HG03342 (cell line): ENCODE data around the gene HOATZ.

ENCODE experiments used
- ATAC-seq: cut with Tn5 transposase; IDR thresholded peaks from one replicate; pipeline ENCODE4 v1.9.1; 2021; ENCODE audit warnings: mild to moderate bottlenecking, moderate library complexity; ENCODE audit not compliant: unreplicated experiment

The HOATZ gene

DNA sequence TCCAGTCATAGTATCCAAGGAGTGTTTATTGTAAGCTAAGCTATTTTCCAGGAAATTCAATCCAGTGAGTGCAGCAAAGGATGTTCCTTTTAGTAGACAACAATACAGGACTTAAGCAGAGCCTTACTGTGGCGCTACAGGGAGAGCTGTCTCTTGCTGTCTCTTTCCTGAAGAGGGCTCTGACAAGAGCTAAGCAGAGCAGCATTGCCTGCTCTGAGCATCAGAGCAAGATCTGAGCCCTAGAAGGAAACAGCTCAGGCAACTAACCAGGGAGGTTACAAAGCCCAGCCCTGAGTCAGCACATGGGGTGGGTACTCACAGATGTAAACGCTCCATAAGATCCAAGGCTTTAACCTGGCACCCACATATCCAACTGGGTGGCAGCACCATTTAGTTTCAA lies 33.9 kb downstream of the HOATZ start:
- no peak for ATAC-seq

DNA sequence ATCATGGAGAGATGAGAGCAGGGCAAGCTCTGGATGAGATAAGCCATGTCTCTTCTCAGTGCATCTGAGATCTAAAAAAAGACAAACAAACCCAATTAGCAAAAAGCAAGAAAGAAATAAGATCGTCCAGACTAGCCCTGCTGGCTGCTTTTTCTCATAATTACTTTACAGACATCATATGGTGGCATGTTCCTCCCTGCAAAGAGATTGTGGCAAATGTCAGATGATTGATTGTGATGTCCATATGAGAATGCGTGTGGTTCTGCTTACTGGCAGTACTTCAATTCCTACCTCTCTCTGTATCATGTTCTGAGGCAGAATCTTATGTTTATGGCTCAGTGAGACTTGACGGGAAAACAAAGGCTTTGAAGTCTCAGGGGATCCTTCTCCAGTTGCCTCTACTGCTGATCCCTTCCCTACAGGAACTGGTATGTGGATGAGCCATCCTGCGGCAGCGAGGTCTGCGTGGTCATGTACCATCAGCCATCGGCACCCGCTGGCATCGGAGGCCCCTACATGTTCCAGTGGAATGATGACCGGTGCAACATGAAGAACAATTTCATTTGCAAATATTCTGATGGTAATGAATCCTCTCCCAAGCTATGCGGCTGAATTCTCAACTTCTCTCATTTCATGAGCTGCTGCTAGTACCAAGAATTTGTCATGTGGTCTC lies 34.8 kb downstream of the HOATZ start:
- no peak for ATAC-seq

GRCh38 chr11:111549869-111550203 lies 35.3 kb downstream of the HOATZ start:
- no peak for ATAC-seq

DNA sequence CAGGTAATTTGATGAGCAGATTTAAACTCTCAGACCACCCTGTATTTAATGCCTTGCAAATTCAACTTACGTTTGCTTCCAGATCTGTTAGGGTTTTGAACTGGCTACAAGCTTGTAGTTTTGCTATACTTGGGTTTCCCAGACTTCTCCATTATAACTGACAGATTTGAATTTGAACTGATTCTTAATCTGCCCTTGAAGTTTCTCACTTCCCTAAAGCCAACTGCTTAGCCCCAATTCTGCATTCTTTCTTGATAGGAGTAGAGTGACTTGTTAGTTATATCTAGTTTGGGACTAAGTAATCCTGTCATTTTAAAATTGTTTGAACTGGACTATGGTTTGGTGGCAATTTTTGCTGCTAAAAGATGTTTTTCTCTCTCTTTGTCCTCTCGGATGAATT lies 35.7 kb downstream of the HOATZ start:
- no peak for ATAC-seq

- ATAC-seq, result no peak
These were observed 40.0 kb downstream of the HOATZ start for GRCh38 chr11:111554532-111554931.

GRCh38 chr11:111555255-111555654 lies 40.7 kb downstream of the HOATZ start:
- ATAC-seq, result no peak

GRCh38 chr11:111557425-111558111 lies 43.0 kb downstream of the HOATZ start:
- ATAC-seq, result no peak

DNA sequence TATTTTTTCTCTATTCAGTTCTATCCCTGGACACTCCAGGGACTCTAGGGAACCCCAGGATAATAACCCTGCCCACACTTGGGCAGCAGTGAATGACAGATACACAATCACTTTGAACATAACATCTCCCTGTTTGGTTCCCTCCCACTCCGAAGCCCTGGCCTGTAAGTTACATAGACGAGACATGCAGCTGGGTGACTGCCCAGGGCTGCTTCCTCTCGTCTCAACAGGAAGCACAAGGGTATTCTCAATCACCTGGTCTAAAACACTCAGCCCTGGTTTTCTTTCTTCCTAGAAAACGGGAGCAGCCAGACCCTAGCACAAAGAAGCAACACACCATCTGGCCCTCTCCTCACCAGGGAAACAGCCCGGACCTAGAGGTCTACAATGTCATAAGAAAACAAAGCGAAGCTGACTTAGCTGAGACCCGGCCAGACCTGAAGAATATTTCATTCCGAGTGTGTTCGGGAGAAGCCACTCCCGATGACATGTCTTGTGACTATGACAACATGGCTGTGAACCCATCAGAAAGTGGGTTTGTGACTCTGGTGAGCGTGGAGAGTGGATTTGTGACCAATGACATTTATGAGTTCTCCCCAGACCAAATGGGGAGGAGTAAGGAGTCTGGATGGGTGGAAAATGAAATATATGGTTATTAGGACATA lies 45.4 kb downstream of the HOATZ start:
- no peak for ATAC-seq

DNA sequence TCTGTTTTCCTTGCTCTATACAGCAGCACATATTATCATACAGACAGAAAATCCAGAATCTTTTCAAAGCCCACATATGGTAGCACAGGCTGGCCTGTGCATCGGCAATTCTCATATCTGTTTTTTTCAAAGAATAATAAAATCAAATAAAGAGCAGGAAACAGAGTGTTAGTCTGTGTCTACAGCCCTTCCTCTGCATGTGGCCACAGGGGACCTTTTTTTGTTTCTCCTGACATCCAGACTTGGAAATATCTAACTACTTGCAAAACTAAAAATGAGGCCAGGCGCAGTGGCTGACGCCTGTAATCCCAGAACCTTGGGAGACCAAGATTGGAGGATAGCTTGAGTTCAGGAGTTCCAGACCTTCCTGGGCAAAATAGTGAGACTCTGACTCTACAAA lies 46.2 kb downstream of the HOATZ start:
- ATAC-seq, result no peak

- no peak for ATAC-seq
These were observed 46.7 kb downstream of the HOATZ start for GRCh38 chr11:111561306-111561705.

DNA sequence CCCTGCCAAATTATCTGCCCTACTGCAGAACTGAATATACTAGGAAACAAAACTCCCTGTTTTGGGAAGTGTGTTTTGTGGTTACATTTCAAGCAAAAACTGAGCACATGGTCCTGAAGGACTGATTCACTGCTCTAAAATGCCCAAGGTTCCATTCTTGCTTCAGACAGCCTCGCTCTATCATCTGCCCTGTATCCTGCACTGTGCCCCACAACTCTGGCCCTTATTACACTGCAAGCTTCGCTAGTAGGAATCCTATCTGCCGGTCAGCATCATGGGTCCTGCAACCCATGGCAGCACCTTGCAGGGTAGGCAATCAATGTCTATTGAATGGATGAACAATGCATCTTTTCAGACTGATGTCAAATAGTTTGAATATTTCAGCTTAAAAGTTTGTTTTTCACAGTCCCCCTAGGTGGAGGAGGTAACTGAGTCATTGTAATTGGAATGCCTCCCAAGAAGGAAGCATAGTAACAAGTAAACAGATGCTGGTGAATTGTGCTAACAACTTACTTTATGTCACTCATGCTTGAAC lies 47.3 kb downstream of the HOATZ start:
- no peak for ATAC-seq

DNA sequence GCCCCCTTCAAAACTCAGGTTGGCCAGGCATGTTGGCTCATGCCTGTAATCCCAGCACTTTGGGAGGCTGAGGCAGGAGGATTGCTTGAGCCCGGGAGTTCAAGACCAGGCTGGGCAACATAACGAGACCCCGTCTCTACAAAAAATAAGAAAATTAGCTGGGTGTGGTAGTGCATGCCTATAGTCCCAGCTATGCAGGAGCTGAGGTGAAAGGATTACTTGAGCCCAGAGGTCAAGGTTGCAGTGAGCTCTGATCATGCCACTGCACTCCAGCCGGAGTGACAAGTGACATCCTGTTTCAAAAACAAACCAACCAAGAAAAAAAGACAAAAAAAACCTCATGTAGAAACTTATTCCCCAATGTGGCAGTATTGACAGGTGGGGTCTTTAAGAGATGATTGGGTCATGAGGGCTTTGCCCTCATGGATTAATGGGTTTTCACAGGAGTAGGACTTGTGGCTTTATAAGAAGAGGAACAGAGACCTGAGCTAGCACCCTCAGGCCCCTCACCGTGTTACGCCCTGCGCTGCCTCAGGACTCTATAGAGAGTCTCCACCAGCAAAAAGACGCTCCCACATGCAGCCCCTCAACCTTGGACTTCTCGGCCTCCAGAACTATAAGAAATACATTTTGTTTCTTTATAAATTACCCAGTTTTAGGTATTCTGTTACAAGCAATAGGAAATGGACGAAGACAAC lies 48.3 kb downstream of the HOATZ start:
- no peak for ATAC-seq

DNA sequence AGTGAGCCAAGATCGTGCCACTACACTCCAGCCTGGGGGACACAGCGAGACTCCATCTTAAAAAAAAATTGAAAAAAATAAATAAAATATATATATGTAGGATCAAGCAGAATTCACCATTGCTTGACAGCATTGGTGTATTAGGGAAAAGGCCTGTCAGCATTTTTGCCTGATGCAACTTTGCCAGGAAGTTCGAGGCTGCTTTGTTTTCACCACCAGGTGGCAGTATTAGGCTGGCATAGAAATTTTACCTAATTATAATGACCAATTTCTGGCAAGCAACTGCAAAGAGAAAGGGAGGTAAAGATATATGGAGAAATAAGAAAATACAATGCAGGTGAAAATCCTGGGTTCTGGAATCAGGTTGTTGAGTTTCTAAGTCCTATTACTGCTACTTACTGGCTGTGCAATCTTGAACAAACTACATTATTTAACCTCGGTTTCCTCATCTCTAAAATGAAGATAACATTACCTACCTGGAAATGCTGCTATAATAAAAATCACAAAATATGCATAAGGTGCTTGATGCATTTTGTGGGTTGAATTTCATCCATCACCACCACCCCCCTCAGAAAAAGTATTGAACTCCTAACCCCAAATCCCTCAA lies 50.6 kb downstream of the HOATZ start:
- no peak for ATAC-seq

DNA sequence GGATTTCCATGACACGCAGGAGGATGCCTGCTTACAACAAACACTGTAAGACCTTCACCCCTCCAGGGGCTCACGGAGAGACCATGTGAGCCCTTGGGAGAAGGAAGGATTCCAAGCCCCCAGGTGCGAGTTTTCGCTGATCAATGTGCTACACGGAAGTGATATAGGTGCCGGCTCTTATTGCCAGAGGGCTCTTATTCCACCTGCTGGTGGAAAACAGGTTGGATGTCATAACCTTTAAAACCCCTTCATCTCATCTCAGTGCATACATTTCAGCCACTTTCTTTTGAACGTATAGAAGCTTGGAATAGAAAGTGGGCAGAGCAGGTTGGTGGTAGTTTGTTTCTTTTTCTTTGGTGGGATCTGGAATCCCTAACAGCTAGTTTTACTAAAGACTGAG lies 51.7 kb downstream of the HOATZ start:
- no peak for ATAC-seq

- no peak for ATAC-seq
These were observed 54.9 kb downstream of the HOATZ start for GRCh38 chr11:111569476-111569875.

DNA sequence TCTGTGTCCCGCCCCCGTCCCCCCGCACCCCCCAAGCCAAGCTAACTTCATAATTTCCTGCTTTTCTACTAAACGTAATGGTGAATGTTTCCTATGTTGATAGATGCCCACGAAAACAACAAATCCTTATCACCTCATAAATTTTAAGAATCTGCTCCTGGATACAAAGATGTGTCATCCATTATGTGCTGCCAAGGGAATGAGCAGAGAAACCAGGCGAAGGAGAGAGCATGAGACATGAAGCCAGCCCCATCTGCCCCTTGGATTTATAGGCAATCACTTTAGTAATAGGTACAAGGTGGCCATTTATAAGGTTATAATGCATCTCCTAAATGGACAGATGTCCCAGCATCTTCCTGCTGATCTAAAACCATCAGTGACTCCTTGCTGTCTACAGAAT lies 56.2 kb downstream of the HOATZ start:
- ATAC-seq, result no peak

- ATAC-seq, result no peak
These were observed 57.4 kb downstream of the HOATZ start for GRCh38 chr11:111571829-111572501.

DNA sequence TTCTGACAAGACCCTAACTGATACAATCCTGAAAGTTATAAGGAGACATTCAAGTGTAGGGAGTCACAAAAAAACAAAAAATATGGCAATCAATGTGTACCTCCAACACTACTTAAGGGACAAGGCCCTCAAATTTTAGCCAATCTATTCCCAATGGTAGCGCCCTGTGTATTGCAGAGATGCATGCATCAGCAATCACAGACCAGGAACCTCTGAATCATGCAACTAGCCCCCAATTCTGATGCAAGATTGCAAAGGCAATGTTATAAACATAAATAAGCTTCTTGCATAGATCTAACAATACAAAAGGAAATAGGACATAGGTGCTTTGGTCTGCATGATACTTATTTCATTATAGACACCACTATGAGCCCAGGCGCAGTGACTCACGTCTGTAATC lies 58.0 kb downstream of the HOATZ start:
- no peak for ATAC-seq

DNA sequence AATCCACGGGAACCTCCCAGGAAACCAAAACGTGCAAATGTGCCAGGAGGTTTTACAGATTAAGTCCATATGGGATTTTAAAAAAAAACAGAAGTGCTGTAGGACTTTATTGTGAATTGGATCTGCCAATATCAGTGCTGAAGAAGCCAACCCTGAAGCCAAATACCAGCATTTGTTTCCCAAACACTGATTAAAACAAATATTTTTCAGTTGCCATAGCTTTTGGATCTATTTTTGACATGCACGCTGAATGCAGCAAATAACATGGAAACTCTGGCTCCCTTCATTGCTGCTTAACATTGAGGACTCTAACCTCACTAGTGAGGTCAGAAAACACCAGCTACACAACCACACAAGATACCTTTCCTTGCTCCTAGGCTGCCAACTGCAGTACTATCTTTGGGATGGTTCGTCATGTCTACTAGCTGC lies 59.3 kb downstream of the HOATZ start:
- ATAC-seq, result no peak

DNA sequence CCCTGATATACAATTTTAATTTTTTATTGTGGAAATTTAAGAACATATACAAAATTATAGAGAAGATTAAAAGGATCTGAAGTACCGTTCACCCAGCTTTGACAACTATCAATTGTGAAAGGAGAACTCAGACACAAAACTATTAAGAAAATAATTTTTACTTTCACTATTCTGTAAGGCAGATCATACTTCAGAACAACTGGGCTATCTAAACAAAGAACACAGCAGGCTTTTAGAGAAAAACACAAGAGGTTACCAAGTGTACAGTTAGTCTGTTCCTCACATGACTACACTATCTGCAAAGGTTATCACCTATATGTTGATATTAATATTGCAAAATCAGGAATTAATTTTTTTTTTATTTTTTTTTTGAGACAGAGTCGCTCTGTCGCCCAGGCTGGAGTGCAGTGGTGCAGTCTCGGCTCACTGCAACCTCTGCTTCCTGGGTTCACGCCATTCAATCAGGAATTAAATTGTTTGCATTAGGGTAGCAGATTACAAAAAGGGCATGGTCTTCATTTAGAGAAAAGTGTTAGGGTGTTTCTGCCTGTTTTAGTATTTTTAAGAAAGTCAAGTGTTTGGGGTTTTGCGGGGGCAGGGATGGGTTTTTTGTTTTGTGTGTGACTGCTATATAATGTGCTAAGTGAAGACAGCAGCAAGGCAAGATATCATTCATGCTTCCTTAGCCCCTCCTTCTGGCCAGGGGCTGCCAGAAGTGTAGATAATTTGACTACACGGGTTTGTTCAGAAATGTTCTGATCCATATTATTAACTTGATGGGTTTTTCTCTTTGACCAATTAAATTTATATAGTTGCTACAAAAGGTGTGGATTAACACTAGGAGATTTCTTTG lies 60.0 kb downstream of the HOATZ start:
- ATAC-seq, result no peak
